Subcutaneous adipose tissue (tissue), 4 donors: ENCODE measurements around the gene PLA2G2F. TPM values are rescaled to one million over a fixed set of nuclear protein-coding genes. Genes with fewer than 3 reads are reported as not detected.

ENCODE experiments used
- CTCF ChIP-seq: fragments of 450-650 bp; IDR thresholded peaks from one replicate; pipeline ENCODE4 v1.5.1; 2016; ENCODE audit warnings: low read depth, mild to moderate bottlenecking, control low read depth, antibody characterized with exemption, moderate library complexity
- total RNA-seq, 4 donors: library from RNA; depleted of rRNA; stranded (reverse); fragments of >200 nt; gene quantifications; one replicate each; pipeline ENCODE4 v1.1.0, GENCODE V29; 2016

PLA2G2F gene
- total RNA-seq, 4 donors from 2014 or later = not detected

- TF ChIP-seq CTCF = no peak
Observed at GRCh38 chr1:20178634-20179370, 39.7 kb downstream of the PLA2G2F start.

- no peak for TF ChIP-seq CTCF
Observed at GRCh38 chr1:20179371-20180128, 40.4 kb downstream of the PLA2G2F start.

DNA sequence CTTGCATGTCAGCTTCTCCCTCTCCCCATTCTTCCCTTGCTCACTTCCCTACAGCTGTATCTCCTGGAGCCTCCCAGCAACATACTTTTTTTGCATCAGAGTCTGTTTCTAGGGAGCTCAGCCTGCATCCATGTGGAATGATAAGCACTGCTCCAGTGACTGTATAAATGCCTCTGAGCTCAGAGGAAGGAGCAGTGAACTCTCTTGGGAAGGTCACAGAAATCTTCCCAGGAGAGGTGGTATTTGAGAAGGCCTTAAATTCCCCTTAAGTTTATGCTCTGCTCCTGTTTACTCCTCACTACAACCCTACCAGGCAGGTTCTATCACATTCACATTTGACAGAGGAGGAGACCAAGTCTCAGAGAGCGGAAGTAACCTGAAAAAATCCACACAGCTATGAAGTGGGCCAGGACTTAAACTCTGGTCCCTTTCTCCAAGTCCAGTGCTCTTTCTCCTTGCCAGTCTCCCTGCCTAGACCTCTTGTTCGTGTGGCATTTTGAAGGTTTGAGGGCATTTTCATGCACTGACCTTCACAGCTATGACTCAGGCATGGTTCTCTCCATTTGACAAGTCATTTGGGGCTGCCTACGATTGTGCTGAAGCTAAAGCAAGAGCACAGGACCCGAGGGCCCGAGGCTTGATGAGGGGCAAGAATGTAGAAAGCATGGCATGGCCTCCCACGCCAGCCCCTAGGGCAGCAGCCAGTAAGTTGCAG lies 41.2 kb downstream of the PLA2G2F start:
- no peak for TF ChIP-seq CTCF

- TF ChIP-seq CTCF = no peak
Observed at GRCh38 chr1:20180844-20181207, 41.7 kb downstream of the PLA2G2F start.

DNA sequence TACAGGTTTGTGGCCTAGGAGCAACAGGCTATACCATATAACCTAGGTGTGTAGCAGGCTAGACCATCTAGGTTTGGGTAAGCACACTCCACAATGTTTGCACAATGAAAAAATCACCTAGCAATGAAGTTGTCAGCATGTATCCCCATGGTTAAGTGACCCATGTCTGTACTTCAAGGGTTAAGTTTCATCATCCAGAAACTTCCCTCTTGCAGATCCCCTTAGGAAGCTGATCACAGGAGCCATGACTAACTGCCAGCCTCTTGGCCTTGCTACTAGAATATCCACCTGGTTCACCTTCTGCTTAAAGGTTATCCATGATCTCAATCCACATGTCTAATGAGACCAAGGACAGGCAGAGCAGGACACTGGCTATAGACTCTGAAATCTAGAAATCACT lies 43.3 kb downstream of the PLA2G2F start:
- TF ChIP-seq CTCF = no peak

GRCh38 chr1:20183035-20183434 lies 43.9 kb downstream of the PLA2G2F start:
- no peak for TF ChIP-seq CTCF
